ENCODE data around the gene GLA.

- TF ChIP-seq ELF4 (IDR thresholded peaks at IDR 0.05) = no peak
- no peak for TF ChIP-seq FOXK2 (IDR thresholded peaks at IDR 0.05)
- TF ChIP-seq SP1 (IDR thresholded peaks at IDR 0.05) = no peak
- TF ChIP-seq FOXA1 (IDR thresholded peaks at IDR 0.05) = no peak
- TF ChIP-seq HDGF (IDR thresholded peaks at IDR 0.05; ENCODE audit: borderline replicate concordance) = no peak
- no peak for TF ChIP-seq PKNOX1 (IDR thresholded peaks at IDR 0.05)
- no peak for TF ChIP-seq TARDBP (IDR thresholded peaks at IDR 0.05)
- TF ChIP-seq SUZ12 (IDR thresholded peaks at IDR 0.05) = no peak
- TF ChIP-seq BHLHE40 (IDR thresholded peaks at IDR 0.05; ENCODE audit: borderline replicate concordance) = no peak
- TF ChIP-seq L3MBTL2 (conservative IDR thresholded peaks at IDR 0.05) = no peak
Observed at GRCh38 chrX:101386542-101386885, 21.2 kb downstream of the GLA start.

Measured in HEK293T (cell line).